Parathyroid adenoma (tissue), 2 donors: ENCODE results near the gene KLRF2.

Experiments
- H2AFZ ChIP-seq: fragments of 300-600 bp; sonication (generic); one replicate; pipeline ENCODE4 v1.7.0; 2017; ENCODE audit warnings: antibody characterized with exemption, mild to moderate bottlenecking
- H3K27ac ChIP-seq: fragments of 300-600 bp; sonication (generic); one replicate; pipeline ENCODE4 v1.7.0; 2017
- H3K27me3 ChIP-seq: fragments of 300-600 bp; sonication (generic); one replicate; pipeline ENCODE4 v1.7.0; 2017; ENCODE audit warnings: low read length; ENCODE audit not compliant: control insufficient read depth, insufficient read depth
- H3K36me3 ChIP-seq: fragments of 300-600 bp; sonication (generic); one replicate; pipeline ENCODE4 v1.7.0; 2017; ENCODE audit warnings: low read length; ENCODE audit not compliant: control insufficient read depth, insufficient read depth
- H3K4me1 ChIP-seq: fragments of 300-600 bp; sonication (generic); one replicate; pipeline ENCODE4 v1.7.0; 2017; ENCODE audit warnings: control low read depth
- H3K4me2 ChIP-seq: fragments of 300-600 bp; sonication (generic); one replicate; pipeline ENCODE4 v1.7.0; 2017; ENCODE audit warnings: low read length
- H3K4me3 ChIP-seq: fragments of 300-600 bp; sonication (generic); one replicate; pipeline ENCODE4 v1.7.0; 2017; ENCODE audit warnings: low read depth, low read length
- H3K79me2 ChIP-seq: fragments of 300-600 bp; sonication (generic); one replicate; pipeline ENCODE4 v1.7.0; 2017; ENCODE audit warnings: control low read depth
- H3K9ac ChIP-seq: fragments of 300-600 bp; sonication (generic); one replicate; pipeline ENCODE4 v1.7.0; 2017; ENCODE audit warnings: mild to moderate bottlenecking
- H3K9me3 ChIP-seq: fragments of 300-600 bp; sonication (generic); one replicate; pipeline ENCODE4 v1.7.0; 2017; ENCODE audit warnings: low read length; ENCODE audit not compliant: control insufficient read depth
- CTCF ChIP-seq: fragments of 300-600 bp; sonication (generic); IDR thresholded peaks from one replicate; pipeline ENCODE4 v1.7.0; 2017; ENCODE audit warnings: antibody characterized with exemption, mild to moderate bottlenecking
- donor health status: primary hyperparathyroidism.

Gene KLRF2

DNA sequence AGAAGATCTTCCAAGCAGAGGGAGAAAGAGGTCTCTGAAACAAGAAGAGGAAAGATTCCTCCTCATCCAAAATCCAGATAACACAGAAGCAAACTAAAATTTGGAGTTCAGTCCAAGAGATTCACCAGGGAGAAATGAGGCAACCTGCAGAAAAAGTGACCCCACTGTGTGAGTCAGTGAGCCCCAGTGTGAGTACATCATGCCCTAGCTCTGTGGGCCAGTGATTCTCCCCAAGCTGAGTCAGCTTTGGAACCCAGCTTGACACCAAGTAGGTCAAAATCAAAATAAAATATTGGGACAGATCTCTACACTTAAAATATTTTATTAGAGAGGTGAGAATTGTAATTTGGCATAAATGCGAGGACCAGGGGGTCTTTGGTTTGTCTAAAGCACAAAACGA lies 29.4 kb upstream of the KLRF2 start:
- Histone ChIP-seq H3K4me2 (no peak overlapping the region), H3K9me3 (no peaks in the 10 kb centered on the region), H3K27me3 (no peaks in the 10 kb centered on the region), H3K4me1 (no peaks in the 10 kb centered on the region), H3K4me3 (no peak overlapping the region), H3K27ac (no peak overlapping the region), H3K79me2 (no peaks in the 10 kb centered on the region), H2AFZ (no peak overlapping the region), H3K36me3 (no peaks in the 10 kb centered on the region), H3K9ac (no peak overlapping the region)
- TF ChIP-seq CTCF: no peak

DNA sequence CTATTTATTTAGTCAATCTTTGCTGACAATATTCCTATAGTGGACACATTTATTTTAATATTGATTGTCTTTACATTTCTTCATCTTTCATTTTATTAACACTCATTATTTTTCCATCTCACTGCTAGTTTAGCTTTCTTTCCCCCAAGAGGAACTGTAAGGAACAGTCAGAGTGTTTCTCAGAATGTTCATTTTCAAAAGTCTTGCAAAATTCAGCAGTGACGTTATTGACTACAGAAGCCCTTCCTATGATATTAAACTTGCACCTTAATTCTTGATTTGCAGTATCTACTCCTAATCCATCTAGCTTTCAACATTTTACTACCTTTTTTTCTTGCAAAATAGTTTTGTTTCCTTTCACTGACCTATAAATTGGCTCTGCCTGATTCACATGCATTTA lies 25.1 kb upstream of the KLRF2 start:
- Histone ChIP-seq H2AFZ (no peak overlapping the region), H3K9ac (no peak overlapping the region), H3K27ac (no peak overlapping the region), H3K27me3 (no peaks in the 10 kb centered on the region), H3K79me2 (no peaks in the 10 kb centered on the region), H3K4me1 (no peaks in the 10 kb centered on the region), H3K9me3 (no peaks in the 10 kb centered on the region), H3K36me3 (no peaks in the 10 kb centered on the region), H3K4me3 (no peak overlapping the region), H3K4me2 (no peak overlapping the region)
- no peak for TF ChIP-seq CTCF

DNA sequence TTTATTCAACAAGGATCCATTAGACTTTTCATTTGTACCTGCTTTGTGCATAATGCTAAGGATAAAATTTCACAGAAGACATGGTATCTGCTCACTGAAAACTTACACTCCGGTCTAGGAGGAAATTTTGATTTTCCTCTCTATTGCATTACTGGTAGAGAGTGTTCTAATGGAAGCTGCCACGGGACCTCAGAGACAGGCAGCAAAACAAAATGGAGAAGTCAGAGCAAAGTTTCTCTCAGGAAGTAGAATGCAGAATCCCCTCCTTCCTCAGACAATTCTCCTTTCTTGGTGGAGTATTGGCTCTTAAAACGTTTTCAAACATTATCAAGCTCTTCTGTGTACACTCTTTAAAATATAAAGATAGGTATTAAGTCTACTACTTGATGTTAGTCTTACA lies 24.4 kb upstream of the KLRF2 start:
- Histone ChIP-seq H3K27me3 (no peaks in the 10 kb centered on the region), H3K4me2 (no peak overlapping the region), H3K9me3 (no peaks in the 10 kb centered on the region), H3K79me2 (no peaks in the 10 kb centered on the region), H3K4me3 (no peak overlapping the region), H2AFZ (no peak overlapping the region), H3K36me3 (no peaks in the 10 kb centered on the region), H3K9ac (no peak overlapping the region), H3K27ac (no peak overlapping the region), H3K4me1 (no peaks in the 10 kb centered on the region)
- TF ChIP-seq CTCF: no peak

DNA sequence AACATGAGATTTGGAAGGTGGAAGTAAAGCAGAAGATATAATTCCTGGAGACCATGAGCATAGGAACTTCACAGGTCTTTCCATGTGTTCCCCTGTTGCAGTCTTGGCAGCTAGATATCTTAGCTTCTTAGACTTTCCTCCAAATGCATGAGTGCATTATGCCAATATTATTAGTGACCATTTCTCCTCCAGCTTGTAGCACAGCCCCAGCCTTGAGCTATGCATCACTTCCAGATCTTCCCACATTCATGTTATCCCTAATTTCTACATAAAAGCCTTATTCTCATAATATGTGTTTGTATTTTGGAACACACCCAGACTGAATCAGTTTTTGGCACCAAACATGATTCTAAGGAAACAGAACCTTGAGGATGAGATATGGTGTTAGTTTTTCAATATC lies 23.2 kb upstream of the KLRF2 start:
- H3K4me2 ChIP-seq: no peak overlapping the region

More for the DNA sequence above, 23.2 kb upstream of the KLRF2 start:
- H2AFZ ChIP-seq: no peak overlapping the region
- no peaks in the 10 kb centered on the region for H3K79me2 ChIP-seq
- no peak overlapping the region for H3K27ac ChIP-seq
- no peaks in the 10 kb centered on the region for H3K36me3 ChIP-seq
- H3K9me3 ChIP-seq: no peaks in the 10 kb centered on the region
- TF ChIP-seq CTCF: no peak
- no peaks in the 10 kb centered on the region for H3K4me1 ChIP-seq
- no peaks in the 10 kb centered on the region for H3K27me3 ChIP-seq
- no peak overlapping the region for H3K9ac ChIP-seq
- H3K4me3 ChIP-seq: no peak overlapping the region
